GM12874 (cell line): ENCODE data around the gene ELMO1.

ENCODE experiments used
- CTCF ChIP-seq: IDR thresholded peaks from 2 replicates; pipeline ENCODE4 v1.5.1; 2011; ENCODE audit warnings: low read depth, mild to moderate bottlenecking, control low read depth, low read length, moderate library complexity; ENCODE audit not compliant: insufficient read depth

The ELMO1 gene

GRCh38 chr7:36955456-36956129 lies 493.1 kb downstream of the ELMO1 start:
- TF ChIP-seq CTCF, result no peak

- TF ChIP-seq CTCF, result no peak
These were observed 497.4 kb downstream of the ELMO1 start for GRCh38 chr7:36951257-36951697.

- no peak for TF ChIP-seq CTCF
These were observed 498.7 kb downstream of the ELMO1 start for GRCh38 chr7:36949711-36950600.

GRCh38 chr7:36946401-36946739 lies 502.3 kb downstream of the ELMO1 start:
- no peak for TF ChIP-seq CTCF

- no peak for TF ChIP-seq CTCF
These were observed 502.9 kb downstream of the ELMO1 start for GRCh38 chr7:36945612-36946400.

- TF ChIP-seq CTCF, result no peak
These were observed 503.8 kb downstream of the ELMO1 start for GRCh38 chr7:36944838-36945237.
